BLaER1 treated with 17β-estradiol and CSF1 and Interleukin-3, amounts not matched to agents 10 nM and 100 nM (cell line): ENCODE measurements around the gene DAPP1.

Source experiments
- H3K27ac ChIP-seq, 11 experiments: shearing (Covaris generic); formaldehyde crosslinking; 2 replicates each; pipeline ENCODE4 v1.8.1; 2022
- H3K27me3 ChIP-seq, 11 experiments: shearing (Covaris generic); formaldehyde crosslinking; 2 replicates each; pipeline ENCODE4 v1.8.1; 2022
- H3K36me3 ChIP-seq, 11 experiments: shearing (Covaris generic); formaldehyde crosslinking; 2 replicates each; pipeline ENCODE4 v1.8.1; 2022
- H3K4me1 ChIP-seq, 10 experiments: shearing (Covaris generic); formaldehyde crosslinking; 2 replicates each; pipeline ENCODE4 v1.8.1; 2022
- H3K4me2 ChIP-seq, 11 experiments: shearing (Covaris generic); formaldehyde crosslinking; 2 replicates each; pipeline ENCODE4 v1.8.1; 2022
- H3K4me3 ChIP-seq, 10 experiments: shearing (Covaris generic); formaldehyde crosslinking; 2 replicates each; pipeline ENCODE4 v1.8.1; 2022
- H3K9ac ChIP-seq, 11 experiments: shearing (Covaris generic); formaldehyde crosslinking; 2 replicates each; pipeline ENCODE4 v1.8.1; 2022
- H3K9me3 ChIP-seq, 11 experiments: shearing (Covaris generic); formaldehyde crosslinking; replicated peaks in 1 of 11; 2 replicates each; pipeline ENCODE4 v1.8.1; 2022
- H4K20me1 ChIP-seq, 11 experiments: shearing (Covaris generic); formaldehyde crosslinking; 2 replicates each; pipeline ENCODE4 v1.8.1; 2022
- Cebpa-rat ChIP-seq, 11 experiments: shearing (Covaris generic); IDR thresholded peaks; 2 replicates each; pipeline ENCODE4 v1.8.1; 2022

DAPP1 gene

DNA sequence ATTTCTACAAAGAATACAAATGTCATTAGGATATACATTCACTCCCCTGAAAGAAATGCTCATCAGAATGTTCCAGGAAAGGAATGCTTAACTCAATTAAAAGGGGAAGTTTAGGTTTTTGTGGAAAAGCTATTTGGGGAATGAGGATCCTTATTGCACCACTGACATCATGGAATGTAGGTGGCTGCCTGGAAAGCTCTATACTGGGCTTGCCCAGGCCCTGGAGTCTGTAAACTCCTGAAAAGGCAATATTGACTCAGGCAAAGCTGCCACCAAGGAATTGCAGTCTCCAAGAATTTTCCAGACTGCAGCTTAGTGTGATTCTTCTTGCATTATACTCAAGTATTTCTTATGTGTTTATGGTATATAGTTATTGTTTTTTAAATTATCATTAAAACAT, 15.7 kb downstream of the DAPP1 start:
- H3K27ac ChIP-seq, result no peak overlapping the region
- peaks cover 0 to 29% (median 0%) of the 10 kb centered on the region in 11 experiments; a peak in 5 of 22 replicates for H3K36me3 ChIP-seq
- H4K20me1 ChIP-seq, result peaks cover 0 to 83% (median 0%) of the 10 kb centered on the region in 11 experiments; a peak in 4 of 22 replicates
- TF ChIP-seq Cebpa-rat (IDR thresholded peaks at IDR 0.05), result no peak
- no peaks in the 10 kb centered on the region for H3K9me3 ChIP-seq
- no peaks in the 10 kb centered on the region for H3K27me3 ChIP-seq
- no peak overlapping the region for H3K4me3 ChIP-seq
- H3K4me1 ChIP-seq, result peaks cover 0 to 19% (median 0%) of the 10 kb centered on the region in 10 experiments; a peak in 6 of 20 replicates
- peak overlapping the region in 3 of 11 experiments; percentile 11 to 69 (median 66); a peak in 5 of 22 replicates for H3K4me2 ChIP-seq
- no peak overlapping the region for H3K9ac ChIP-seq

DNA sequence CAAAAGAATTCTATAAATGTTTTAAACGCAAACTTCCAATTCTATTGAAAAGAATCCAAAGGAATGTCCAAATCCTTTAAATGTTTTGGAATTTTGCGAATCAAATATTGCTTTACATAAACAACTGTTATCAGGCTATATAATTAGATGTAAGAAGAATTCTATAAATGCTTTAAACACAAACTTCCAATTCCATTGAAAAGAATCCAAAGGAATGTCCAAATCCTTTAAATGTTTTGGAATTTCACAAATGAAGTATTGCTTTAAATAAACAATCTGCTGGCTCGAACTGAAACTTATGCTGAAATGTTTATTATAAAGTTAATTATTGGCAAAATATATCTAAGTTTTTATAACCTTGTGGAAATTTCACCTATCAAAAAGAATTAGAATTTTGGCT, 16.1 kb downstream of the DAPP1 start:
- Histone ChIP-seq H3K9me3 (no peaks in the 10 kb centered on the region), H3K27ac (no peak overlapping the region), H3K9ac (no peak overlapping the region), H3K27me3 (no peaks in the 10 kb centered on the region), H3K4me2 (peak overlapping the region in 1 of 11 experiments; percentile 66; a peak in 2 of 22 replicates), H3K36me3 (peaks cover 0 to 34% (median 0%) of the 10 kb centered on the region in 11 experiments; a peak in 6 of 22 replicates), H3K4me1 (peaks cover 0 to 15% (median 0%) of the 10 kb centered on the region in 10 experiments; a peak in 6 of 20 replicates), H4K20me1 (peaks cover 0 to 78% (median 0%) of the 10 kb centered on the region in 11 experiments; a peak in 4 of 22 replicates), H3K4me3 (no peak overlapping the region)
- TF ChIP-seq Cebpa-rat (IDR thresholded peaks at IDR 0.05), result no peak

GRCh38 chr4:99833756-99834155, 17.1 kb downstream of the DAPP1 start:
- H4K20me1 ChIP-seq, result peaks cover 0 to 70% (median 0%) of the 10 kb centered on the region in 11 experiments; a peak in 4 of 22 replicates
- H3K4me1 ChIP-seq, result peaks cover 0 to 12% (median 0%) of the 10 kb centered on the region in 10 experiments; a peak in 5 of 20 replicates
- no peaks in the 10 kb centered on the region for H3K27me3 ChIP-seq
- no peaks in the 10 kb centered on the region for H3K9me3 ChIP-seq
- peaks cover 0 to 44% (median 0%) of the 10 kb centered on the region in 11 experiments; a peak in 6 of 22 replicates for H3K36me3 ChIP-seq
- no peak overlapping the region for H3K4me3 ChIP-seq
- no peak overlapping the region for H3K27ac ChIP-seq
- no peak for TF ChIP-seq Cebpa-rat (IDR thresholded peaks at IDR 0.05)
- H3K9ac ChIP-seq, result no peak overlapping the region
- H3K4me2 ChIP-seq, result no peak overlapping the region; a peak in 1 of 22 replicates

GRCh38 chr4:99834569-99834968, 17.9 kb downstream of the DAPP1 start:
- Histone ChIP-seq H3K27me3 (no peaks in the 10 kb centered on the region), H3K9me3 (no peaks in the 10 kb centered on the region), H3K4me3 (no peak overlapping the region), H3K4me2 (no peak overlapping the region), H3K27ac (no peak overlapping the region), H3K4me1 (peaks cover 0 to 12% (median 0%) of the 10 kb centered on the region in 10 experiments; a peak in 5 of 20 replicates), H3K36me3 (peaks cover 0 to 48% (median 0%) of the 10 kb centered on the region in 11 experiments; a peak in 6 of 22 replicates), H3K9ac (no peak overlapping the region), H4K20me1 (peaks cover 0 to 62% (median 0%) of the 10 kb centered on the region in 11 experiments; a peak in 4 of 22 replicates)
- TF ChIP-seq Cebpa-rat (IDR thresholded peaks at IDR 0.05), result no peak

DNA sequence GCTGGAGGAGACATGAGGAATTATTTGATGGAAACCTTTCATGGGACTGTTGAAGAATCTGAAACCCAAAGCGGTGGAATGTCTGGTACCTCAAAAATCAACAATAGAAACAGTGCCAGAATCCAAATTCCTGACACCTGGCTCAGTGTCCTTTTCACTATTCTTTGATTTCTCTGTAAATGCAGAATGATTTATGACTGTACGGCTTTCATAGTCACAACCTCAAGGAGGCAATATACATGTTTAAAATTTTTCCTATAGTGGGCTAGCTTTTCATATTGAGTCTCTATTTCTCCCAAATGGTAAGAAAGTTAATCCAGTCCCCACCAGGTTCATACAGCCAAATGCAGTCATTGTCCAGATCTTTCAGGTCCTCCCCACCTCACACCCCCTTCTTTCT, 19.3 kb downstream of the DAPP1 start:
- H3K4me2 ChIP-seq, result no peak overlapping the region
- peaks cover 0 to 62% (median 0%) of the 10 kb centered on the region in 11 experiments; a peak in 6 of 22 replicates for H3K36me3 ChIP-seq
- H3K9me3 ChIP-seq, result no peaks in the 10 kb centered on the region
- TF ChIP-seq Cebpa-rat (IDR thresholded peaks at IDR 0.05), result no peak
- peaks cover 0 to 53% (median 0%) of the 10 kb centered on the region in 11 experiments; a peak in 4 of 22 replicates for H4K20me1 ChIP-seq
- H3K4me1 ChIP-seq, result peaks cover 0 to 12% (median 0%) of the 10 kb centered on the region in 10 experiments; a peak in 5 of 20 replicates
- H3K27ac ChIP-seq, result no peak overlapping the region
- no peaks in the 10 kb centered on the region for H3K27me3 ChIP-seq
- no peak overlapping the region for H3K9ac ChIP-seq
- no peak overlapping the region for H3K4me3 ChIP-seq

DNA sequence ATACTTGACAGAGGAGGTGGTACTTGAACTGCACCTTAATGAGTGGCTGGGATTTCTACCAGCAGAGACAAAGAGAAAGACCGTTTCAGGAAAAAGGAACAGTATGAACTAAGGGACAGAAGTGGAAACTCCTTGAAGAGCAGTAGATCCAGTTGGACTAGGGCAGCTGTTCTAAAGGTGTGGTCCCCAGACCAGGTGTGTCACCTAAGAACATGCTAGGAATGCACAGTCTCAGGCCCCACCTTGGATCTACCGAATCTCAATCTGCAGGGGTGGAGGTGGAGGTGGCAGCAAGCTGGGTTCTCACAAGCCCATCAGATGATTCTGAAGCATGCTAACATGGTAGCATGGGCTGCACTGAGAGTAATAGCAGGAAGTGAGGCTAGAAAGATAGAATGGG, 22.3 kb downstream of the DAPP1 start:
- peaks cover 0 to 92% (median 0%) of the 10 kb centered on the region in 11 experiments; a peak in 7 of 22 replicates for H3K36me3 ChIP-seq
- H3K27ac ChIP-seq, result no peak overlapping the region
- no peak overlapping the region for H3K4me2 ChIP-seq

DNA sequence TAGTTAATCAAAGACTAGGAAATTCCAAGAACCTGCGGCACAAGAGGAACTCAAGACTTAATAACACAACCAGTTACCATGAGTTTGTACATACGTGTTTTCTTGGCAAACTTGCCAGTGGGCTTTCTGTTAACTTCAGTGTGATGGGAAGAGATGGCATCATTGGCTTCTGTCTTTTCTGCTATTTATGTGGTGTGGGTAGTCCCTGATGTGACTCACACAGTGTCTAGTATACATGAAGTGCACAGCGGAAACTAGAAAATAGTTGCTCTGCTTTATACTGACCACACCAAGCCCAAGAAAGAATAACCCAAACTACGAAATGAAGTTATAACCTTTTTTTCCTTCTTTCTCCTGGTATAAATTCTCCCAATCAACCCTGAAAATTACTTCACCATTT, 24.5 kb downstream of the DAPP1 start:
- no peak overlapping the region for H3K4me3 ChIP-seq
- peaks cover 0 to 86% (median 0%) of the 10 kb centered on the region in 11 experiments; a peak in 7 of 22 replicates for H3K36me3 ChIP-seq
- H3K27ac ChIP-seq, result no peak overlapping the region
- H4K20me1 ChIP-seq, result 0 out of 22 replicates have a peak, but pooled peaks cover 0 to 7% (median 0%) of the 10 kb centered on the region in 11 experiments
- H3K4me2 ChIP-seq, result no peak overlapping the region
- H3K9ac ChIP-seq, result no peak overlapping the region
- no peak for TF ChIP-seq Cebpa-rat (IDR thresholded peaks at IDR 0.05)
- H3K9me3 ChIP-seq, result peaks cover 0 to 9% (median 0%) of the 10 kb centered on the region in 11 experiments; a peak in 8 of 22 replicates
- peaks cover 0 to 20% (median 4%) of the 10 kb centered on the region in 10 experiments; a peak in 10 of 20 replicates for H3K4me1 ChIP-seq
- H3K27me3 ChIP-seq, result no peaks in the 10 kb centered on the region

More for the DNA sequence above, 22.3 kb downstream of the DAPP1 start:
- TF ChIP-seq Cebpa-rat (IDR thresholded peaks at IDR 0.05), result no peak
- H4K20me1 ChIP-seq, result peaks cover 0 to 24% (median 0%) of the 10 kb centered on the region in 11 experiments; a peak in 3 of 22 replicates
- H3K9me3 ChIP-seq, result peaks cover 0 to 5% (median 0%) of the 10 kb centered on the region in 11 experiments; a peak in 8 of 22 replicates
- H3K9ac ChIP-seq, result no peak overlapping the region
- H3K27me3 ChIP-seq, result no peaks in the 10 kb centered on the region
- peaks cover 0 to 5% (median 1%) of the 10 kb centered on the region in 10 experiments; a peak in 8 of 20 replicates for H3K4me1 ChIP-seq
- no peak overlapping the region for H3K4me3 ChIP-seq

GRCh38 chr4:99843413-99843812, 26.8 kb downstream of the DAPP1 start:
- Histone ChIP-seq H3K27me3 (no peaks in the 10 kb centered on the region), H4K20me1 (no peaks in the 10 kb centered on the region), H3K9me3 (peaks cover 0 to 9% (median 0%) of the 10 kb centered on the region in 11 experiments; a peak in 8 of 22 replicates), H3K9ac (no peak overlapping the region), H3K4me2 (no peak overlapping the region), H3K36me3 (peaks cover 0 to 63% (median 0%) of the 10 kb centered on the region in 11 experiments; a peak in 7 of 22 replicates), H3K4me3 (no peak overlapping the region), H3K4me1 (peaks cover 7 to 43% (median 17%) of the 10 kb centered on the region in 10 experiments; a peak in 18 of 20 replicates), H3K27ac (no peak overlapping the region)
- TF ChIP-seq Cebpa-rat (IDR thresholded peaks at IDR 0.05), result no peak

DNA sequence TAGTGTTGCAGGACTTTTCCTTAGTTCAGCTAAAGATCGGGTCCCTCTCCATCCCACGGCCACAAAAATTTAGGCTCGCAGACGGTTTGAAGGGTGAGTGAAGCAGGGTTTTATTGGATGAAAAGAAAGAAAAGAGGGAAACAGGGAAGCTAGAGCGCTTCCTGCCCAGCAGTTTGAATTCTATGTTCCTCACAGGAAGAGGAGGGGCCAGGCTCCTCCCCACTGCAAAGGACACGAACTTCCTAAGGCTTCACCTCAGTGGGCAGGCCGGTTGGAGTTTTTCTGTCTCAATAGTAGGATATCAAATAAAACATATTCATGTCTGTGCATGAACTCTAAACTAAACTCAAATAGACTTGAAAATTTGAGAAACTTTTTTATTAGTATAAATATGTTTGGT, 27.4 kb downstream of the DAPP1 start:
- peaks cover 0 to 9% (median 0%) of the 10 kb centered on the region in 11 experiments; a peak in 8 of 22 replicates for H3K9me3 ChIP-seq
- no peaks in the 10 kb centered on the region for H4K20me1 ChIP-seq
- H3K4me1 ChIP-seq, result peaks cover 7 to 47% (median 17%) of the 10 kb centered on the region in 10 experiments; a peak in 18 of 20 replicates
- TF ChIP-seq Cebpa-rat (IDR thresholded peaks at IDR 0.05), result no peak
- H3K4me2 ChIP-seq, result peak overlapping the region in 3 of 11 experiments; percentile 21 to 39 (median 34); a peak in 5 of 22 replicates
- no peak overlapping the region; a peak in 1 of 22 replicates for H3K27ac ChIP-seq
- no peaks in the 10 kb centered on the region for H3K27me3 ChIP-seq
- peaks cover 0 to 56% (median 0%) of the 10 kb centered on the region in 11 experiments; a peak in 7 of 22 replicates for H3K36me3 ChIP-seq
- H3K4me3 ChIP-seq, result no peak overlapping the region
- no peak overlapping the region for H3K9ac ChIP-seq
